OCI-LY7 (cell line): ENCODE results near the gene ZNF213. TPM values are rescaled to one million over a fixed set of nuclear protein-coding genes. Genes with fewer than 3 reads are reported as not detected.

ENCODE experiments used
- BruUV-seq: library from RNA; stranded (reverse); fragments of 400-500 nt; replicated peaks from 2 replicates; lab custom pipeline; 2021; lab: Mats Ljungman, UMichigan
- CTCF ChIA-PET: fragments of 300-600 bp; sonication (Branson Sonifier 250); formaldehyde crosslinking; loops from one replicate; lab custom pipeline; 2022; ENCODE audit warnings: antibody characterized with exemption; ENCODE audit not compliant: unreplicated experiment; lab: Charles Lee
- POLR2A ChIA-PET: fragments of 300-600 bp; sonication (Branson Sonifier 250); formaldehyde crosslinking; loops from one replicate; lab custom pipeline; 2022; ENCODE audit warnings: antibody characterized with exemption; lab: Charles Lee
- DNase-seq: peaks from one replicate; pipeline ENCODE4 v3.0.0-alpha.2; 2015; ENCODE audit warnings: low spot score
- H2AFZ ChIP-seq: fragments of 200-600 bp; sonication (generic), shearing (Covaris generic); 2 replicates; pipeline ENCODE4 v1.6.1; 2014; ENCODE audit warnings: mild to moderate bottlenecking, antibody characterized with exemption, low read length, moderate library complexity
- H3K27ac ChIP-seq: fragments of 200-600 bp; sonication (generic); 2 replicates; pipeline ENCODE4 v1.5.1; 2014; ENCODE audit warnings: mixed run types, low read depth, mild to moderate bottlenecking, moderate library complexity, low read length, inconsistent platforms; ENCODE audit not compliant: poor library complexity, severe bottlenecking
- H3K36me3 ChIP-seq: fragments of 200-600 bp; sonication (generic); 2 replicates; pipeline ENCODE4 v1.6.1; 2014; ENCODE audit warnings: mild to moderate bottlenecking, antibody characterized with exemption, low read length, moderate library complexity, mixed read lengths; ENCODE audit not compliant: insufficient read depth
- H3K4me1 ChIP-seq: fragments of 200-600 bp; sonication (generic); 2 replicates; pipeline ENCODE4 v1.5.1; 2014; ENCODE audit warnings: mild to moderate bottlenecking, low read length; ENCODE audit not compliant: insufficient read depth, poor library complexity, severe bottlenecking
- H3K4me2 ChIP-seq: fragments of 200-600 bp; sonication (generic); 2 replicates; pipeline ENCODE4 v1.6.1; 2014; ENCODE audit warnings: mild to moderate bottlenecking, low read length
- H3K4me3 ChIP-seq: fragments of 200-600 bp; sonication (generic); 2 replicates; pipeline ENCODE4 v1.5.1; 2014; ENCODE audit warnings: mild to moderate bottlenecking, low read depth, low read length; ENCODE audit not compliant: poor library complexity, severe bottlenecking
- H3K79me2 ChIP-seq: fragments of 200-600 bp; sonication (generic); 2 replicates; pipeline ENCODE4 v1.6.1; 2016; ENCODE audit warnings: low read depth, mild to moderate bottlenecking, low read length, moderate library complexity, mixed read lengths; ENCODE audit not compliant: insufficient read depth
- H3K9me2 ChIP-seq: fragments of 200-600 bp; sonication (generic); 2 replicates; pipeline ENCODE4 v1.6.1; 2016; ENCODE audit warnings: mild to moderate bottlenecking, low read length, mixed read lengths; ENCODE audit not compliant: insufficient read depth
- H3K9me3 ChIP-seq: fragments of 200-600 bp; sonication (generic); 2 replicates; pipeline ENCODE4 v1.6.1; 2014; ENCODE audit warnings: mild to moderate bottlenecking, mixed run types, low read length, mixed read lengths
- H4K20me1 ChIP-seq: fragments of 200-600 bp; sonication (generic); 2 replicates; pipeline ENCODE4 v1.6.1; 2014; ENCODE audit warnings: mild to moderate bottlenecking, antibody characterized with exemption, low read length, moderate library complexity, mixed read lengths; ENCODE audit not compliant: insufficient read depth
- EZH2phosphoT487 ChIP-seq: fragments of 200-600 bp; sonication (generic); IDR thresholded peaks from 2 replicates; pipeline ENCODE4 v1.6.1; 2018; ENCODE audit warnings: low read depth, borderline replicate concordance, mild to moderate bottlenecking, mixed run types, antibody characterized with exemption, low read length, moderate library complexity, mixed read lengths
- intact Hi-C: fragments of 100-400 bp; cut with micrococcal nuclease; formaldehyde crosslinking; loops from one replicate; pipeline ENCODE4 v1.10.0; 2022; ENCODE audit not compliant: unreplicated experiment
- total RNA-seq, 2 experiments: library from RNA; depleted of rRNA in 1 of 2; stranded (reverse); fragments of >200 nt in 1 of 2; shearing (Covaris generic) in 1 of 2; gene quantifications; 2 replicates each; pipeline ENCODE4 v1.2.3, GENCODE V29; 2014 to 2022
- TF ChIP-seq, protein P1 (sequence below): fragments of 200-600 bp; sonication (generic); conservative IDR thresholded peaks from 2 replicates; pipeline ENCODE4 v1.5.1; 2014; ENCODE audit warnings: mild to moderate bottlenecking, antibody characterized with exemption, low read length, moderate library complexity, mixed read lengths

ZNF213 gene
- total RNA-seq, 2 experiments from 2014 or later = 3.4 to 9.1 TPM

DNA sequence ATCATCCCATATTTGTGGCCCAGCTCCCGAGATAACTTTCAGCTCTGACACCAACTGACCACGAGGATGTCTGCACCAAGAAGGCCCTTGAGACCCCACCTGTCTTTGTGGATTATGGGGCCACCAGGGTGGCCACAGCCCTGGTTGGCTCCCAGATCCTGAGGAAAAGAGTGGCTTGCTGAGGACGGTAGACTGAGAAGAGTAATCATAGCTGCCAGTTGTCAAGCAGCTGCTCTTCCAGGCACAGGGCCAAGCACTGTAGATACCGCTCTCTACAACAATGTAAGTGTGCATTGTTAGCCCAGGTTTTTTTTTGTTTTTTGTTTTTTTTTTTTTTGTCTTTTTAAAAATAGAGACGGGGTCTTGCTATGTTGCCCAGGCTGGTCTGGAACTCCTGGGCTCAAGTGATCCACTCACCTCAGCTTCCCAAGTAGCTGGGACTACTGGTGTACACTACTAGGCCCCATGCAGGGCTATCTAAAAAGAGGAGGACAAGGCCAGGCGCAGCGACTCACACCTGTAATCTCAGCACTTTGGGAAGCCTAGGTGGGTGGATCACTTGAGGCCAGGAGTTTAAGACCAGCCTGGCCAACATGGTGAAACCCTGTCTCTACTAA lies 12.9 kb upstream of the ZNF213 start:
- ChIA-PET POLR2A (interaction anchor here (0.6 to 0.7 kb wide), 2 partner anchors 101 to 575 kb away, joined by 3 read pairs; no protein-coding TSS in a partner anchor), CTCF (interaction anchor here (0.6 kb wide), 1 partner anchor 63 kb away, joined by 7 read pairs; no protein-coding TSS in a partner anchor)
- Histone ChIP-seq H3K4me1 (peaks cover 11% of the 10 kb centered on the region), H4K20me1 (no peaks in the 10 kb centered on the region), H2AFZ (no peak overlapping the region), H3K4me2 (no peak overlapping the region), H3K36me3 (peaks cover 1% of the 10 kb centered on the region; the same call in 1 of the 2 replicates), H3K27ac (no peak overlapping the region), H3K9me3 (no peaks in the 10 kb centered on the region), H3K9me2 (no peaks in the 10 kb centered on the region), H3K79me2 (no peaks in the 10 kb centered on the region), H3K4me3 (no peak overlapping the region)
- no peak for DNase-seq
- no peak for TF ChIP-seq EZH2phosphoT487
- TF ChIP-seq, protein P1, sequence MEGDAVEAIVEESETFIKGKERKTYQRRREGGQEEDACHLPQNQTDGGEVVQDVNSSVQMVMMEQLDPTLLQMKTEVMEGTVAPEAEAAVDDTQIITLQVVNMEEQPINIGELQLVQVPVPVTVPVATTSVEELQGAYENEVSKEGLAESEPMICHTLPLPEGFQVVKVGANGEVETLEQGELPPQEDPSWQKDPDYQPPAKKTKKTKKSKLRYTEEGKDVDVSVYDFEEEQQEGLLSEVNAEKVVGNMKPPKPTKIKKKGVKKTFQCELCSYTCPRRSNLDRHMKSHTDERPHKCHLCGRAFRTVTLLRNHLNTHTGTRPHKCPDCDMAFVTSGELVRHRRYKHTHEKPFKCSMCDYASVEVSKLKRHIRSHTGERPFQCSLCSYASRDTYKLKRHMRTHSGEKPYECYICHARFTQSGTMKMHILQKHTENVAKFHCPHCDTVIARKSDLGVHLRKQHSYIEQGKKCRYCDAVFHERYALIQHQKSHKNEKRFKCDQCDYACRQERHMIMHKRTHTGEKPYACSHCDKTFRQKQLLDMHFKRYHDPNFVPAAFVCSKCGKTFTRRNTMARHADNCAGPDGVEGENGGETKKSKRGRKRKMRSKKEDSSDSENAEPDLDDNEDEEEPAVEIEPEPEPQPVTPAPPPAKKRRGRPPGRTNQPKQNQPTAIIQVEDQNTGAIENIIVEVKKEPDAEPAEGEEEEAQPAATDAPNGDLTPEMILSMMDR = no peak
- intact Hi-C loops = no loop called here
- BruUV-seq = no TSS peak

DNA sequence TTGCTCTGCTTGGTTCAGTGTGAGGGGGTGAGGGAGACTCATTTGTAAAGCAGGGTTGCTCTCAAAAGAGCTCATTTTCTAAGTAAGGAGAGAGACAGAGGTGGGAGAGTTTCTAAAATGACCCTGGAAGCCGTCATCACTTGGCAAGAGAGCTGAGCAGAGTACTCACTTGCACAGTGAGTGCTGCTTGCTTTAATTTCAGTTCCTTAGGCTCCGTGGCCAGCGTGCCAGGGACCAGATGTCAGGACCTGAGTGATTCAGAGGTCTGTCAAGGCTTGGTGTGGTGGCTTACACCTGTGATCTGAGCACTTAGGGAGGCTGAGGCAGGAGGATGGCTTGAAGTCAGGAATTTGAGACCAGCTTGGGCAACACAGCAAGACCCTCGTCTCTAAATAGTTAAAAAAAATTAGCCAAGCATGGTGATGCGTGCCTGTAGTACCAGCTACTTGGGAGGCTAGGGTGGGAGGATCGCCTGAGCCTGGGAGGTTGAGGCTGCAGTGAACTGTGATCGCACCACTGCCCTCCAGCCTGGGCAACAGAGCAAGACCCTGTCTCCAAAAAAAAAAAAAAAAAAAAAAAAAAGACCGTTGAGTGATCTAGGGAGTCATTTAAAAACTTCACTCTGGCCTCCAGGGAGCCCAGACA lies 11.8 kb upstream of the ZNF213 start:
- intact Hi-C loops = no loop called here
- TF ChIP-seq, protein P1 = no peak
- peak overlapping the region; percentile 73 for H3K4me2 ChIP-seq

More for the DNA sequence above, 11.8 kb upstream of the ZNF213 start:
- Histone ChIP-seq H3K27ac (no peak overlapping the region), H2AFZ (no peak overlapping the region), H3K4me3 (no peak overlapping the region), H3K9me3 (no peaks in the 10 kb centered on the region), H3K79me2 (no peaks in the 10 kb centered on the region), H3K9me2 (no peaks in the 10 kb centered on the region), H3K36me3 (peaks cover 12% of the 10 kb centered on the region; the same call in 1 of the 2 replicates), H4K20me1 (no peaks in the 10 kb centered on the region), H3K4me1 (peaks cover 11% of the 10 kb centered on the region)
- ChIA-PET CTCF (interaction anchor here (0.7 kb wide), 1 partner anchor 54 kb away, joined by 4 read pairs; no protein-coding TSS in a partner anchor), POLR2A (interaction anchor here (0.5 to 0.6 kb wide), 2 partner anchors 25 to 445 kb away, joined by 3 to 4 read pairs; no protein-coding TSS in a partner anchor)
- no peak for DNase-seq
- BruUV-seq = no TSS peak
